ENCODE data around the gene SET.
"Not testable (repeated sequence)": the region's sequence is repeated elsewhere in the genome, so short reads cannot be mapped to it uniquely, and the experiment has no call there.

SET gene

DNA sequence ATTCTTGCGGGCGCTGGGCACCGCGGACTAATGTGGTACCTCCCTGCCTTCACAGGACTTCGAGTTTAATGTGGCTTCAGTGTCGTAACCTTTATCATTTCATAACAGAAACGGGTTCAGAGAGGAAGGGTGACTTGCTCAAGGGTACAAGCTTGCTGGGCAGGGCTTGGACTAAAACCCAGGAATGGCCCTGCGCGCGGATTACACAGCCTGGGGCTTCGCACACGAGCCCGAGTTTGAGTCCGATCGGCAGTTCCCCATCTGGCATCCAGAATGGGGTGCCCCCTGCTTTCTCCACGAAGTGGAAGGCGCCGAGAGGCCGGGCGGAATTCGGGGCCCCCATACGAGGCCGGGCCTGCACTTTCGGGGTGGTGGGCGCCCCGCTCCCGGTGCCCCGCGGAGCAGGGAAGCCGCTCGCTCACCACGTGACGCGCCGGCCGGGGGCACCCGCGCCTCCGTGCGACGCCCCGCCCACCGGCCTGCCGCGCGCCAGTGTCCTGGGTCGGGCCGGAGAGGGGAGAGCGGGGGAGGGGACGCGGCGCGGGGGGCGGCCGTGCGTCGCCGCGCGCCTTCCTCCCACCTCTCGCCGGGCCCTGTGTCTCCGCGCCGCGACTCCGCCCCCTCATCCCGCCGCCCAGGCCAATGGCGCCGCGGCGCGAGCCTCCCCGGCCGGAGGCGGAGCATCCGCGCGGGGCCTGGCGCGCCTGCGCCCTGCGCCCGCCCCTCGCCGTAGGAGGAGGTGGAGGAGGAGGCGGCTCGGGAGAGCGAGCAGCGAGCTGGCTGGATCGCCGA lies at the start of gene SET:
TSS of gene SET (plus strand) at position 722 of the 792 bp plus-strand sequence. CDS start 361 bp downstream, outside the sequence.
- peak; percentile 85 to 89 for DNase-seq

GRCh38 chr9:128640603-128641002 lies 48.4 kb upstream of the SET start:
- DNase-seq: no peak

GRCh38 chr9:128642675-128643245 lies 46.3 kb upstream of the SET start:
- DNase-seq: no peak

- no peak for DNase-seq
These were observed 45.3 kb upstream of the SET start for GRCh38 chr9:128643519-128644300.

DNA sequence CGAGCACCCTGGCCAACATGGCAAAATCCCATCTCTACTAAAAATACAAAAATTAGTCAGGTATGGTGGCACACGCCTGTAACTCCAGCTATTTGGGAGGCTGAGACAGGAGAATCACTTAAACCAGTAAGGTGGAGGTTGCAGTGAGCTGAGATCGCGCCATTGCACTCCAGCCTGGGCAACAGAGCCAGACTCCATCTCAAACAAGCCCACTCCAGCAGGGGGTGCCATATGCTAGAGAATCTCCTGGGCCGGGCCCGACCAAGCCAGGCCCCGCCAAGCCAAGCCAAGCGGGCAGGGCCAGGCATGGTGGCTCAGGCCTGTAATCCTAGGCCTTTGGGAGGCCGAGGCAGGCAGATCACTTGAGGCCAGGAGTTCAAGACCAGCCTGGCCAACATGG lies 40.8 kb upstream of the SET start:
- peak; percentile 3 to 37 for DNase-seq

DNA sequence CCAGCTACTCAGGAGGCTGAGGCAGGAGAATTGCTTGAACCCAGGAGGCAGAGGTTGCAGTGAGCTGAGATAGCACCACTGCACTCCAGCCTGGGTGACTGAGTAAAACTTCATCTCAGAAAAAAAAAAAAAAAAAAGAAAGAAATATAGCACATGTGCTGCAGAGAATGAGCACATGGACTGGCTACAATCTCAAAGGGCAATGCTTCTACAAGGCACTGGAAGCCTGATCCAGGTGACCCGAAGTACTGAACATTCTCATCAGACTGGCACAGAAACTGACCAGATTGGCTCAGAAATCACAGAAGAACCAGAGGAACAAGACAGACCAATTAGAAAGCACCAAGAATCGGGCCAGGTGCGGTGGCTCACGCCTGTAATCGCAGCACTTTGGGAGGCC lies 37.2 kb upstream of the SET start:
- DNase-seq: no peak

DNA sequence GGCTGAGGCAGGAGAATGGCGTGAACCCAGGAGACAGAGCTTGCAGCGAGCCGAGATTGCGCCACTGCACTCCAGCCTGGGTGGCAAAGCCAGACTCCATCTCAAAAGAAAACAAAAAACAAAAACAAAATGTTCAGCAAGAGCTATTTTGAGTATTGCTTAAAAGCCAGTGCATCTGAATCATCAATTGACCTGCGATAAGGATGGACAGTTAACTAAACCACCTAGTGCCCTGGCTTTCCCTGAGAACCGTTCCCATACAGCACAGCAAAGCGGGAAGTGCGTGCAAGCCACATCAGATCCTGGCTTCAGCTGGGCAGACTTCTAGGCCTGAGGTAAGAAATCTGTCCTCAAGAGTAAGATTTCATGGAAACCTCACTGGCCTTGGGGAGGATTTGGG lies 35.1 kb upstream of the SET start:
- DNase-seq: no peak

DNA sequence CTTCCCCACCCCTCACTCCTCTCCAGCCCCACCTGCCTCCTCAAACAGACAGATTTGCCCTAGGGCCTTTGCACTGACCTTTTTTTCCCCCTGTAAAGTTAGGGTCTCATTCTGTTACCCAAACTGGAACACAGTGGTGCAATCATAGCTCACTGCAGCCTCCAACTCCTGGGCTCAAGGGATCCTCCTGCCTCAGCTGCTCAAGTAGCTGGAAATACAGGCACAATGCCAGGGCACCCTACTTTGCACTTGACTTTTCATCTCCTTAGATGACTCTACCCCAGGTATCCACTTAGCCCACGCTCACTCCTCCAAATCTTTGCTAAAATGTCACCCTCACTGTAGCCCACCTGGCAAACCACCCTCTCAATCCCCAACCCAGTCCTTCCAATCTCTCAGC lies 34.5 kb upstream of the SET start:
- DNase-seq: no peak

DNA sequence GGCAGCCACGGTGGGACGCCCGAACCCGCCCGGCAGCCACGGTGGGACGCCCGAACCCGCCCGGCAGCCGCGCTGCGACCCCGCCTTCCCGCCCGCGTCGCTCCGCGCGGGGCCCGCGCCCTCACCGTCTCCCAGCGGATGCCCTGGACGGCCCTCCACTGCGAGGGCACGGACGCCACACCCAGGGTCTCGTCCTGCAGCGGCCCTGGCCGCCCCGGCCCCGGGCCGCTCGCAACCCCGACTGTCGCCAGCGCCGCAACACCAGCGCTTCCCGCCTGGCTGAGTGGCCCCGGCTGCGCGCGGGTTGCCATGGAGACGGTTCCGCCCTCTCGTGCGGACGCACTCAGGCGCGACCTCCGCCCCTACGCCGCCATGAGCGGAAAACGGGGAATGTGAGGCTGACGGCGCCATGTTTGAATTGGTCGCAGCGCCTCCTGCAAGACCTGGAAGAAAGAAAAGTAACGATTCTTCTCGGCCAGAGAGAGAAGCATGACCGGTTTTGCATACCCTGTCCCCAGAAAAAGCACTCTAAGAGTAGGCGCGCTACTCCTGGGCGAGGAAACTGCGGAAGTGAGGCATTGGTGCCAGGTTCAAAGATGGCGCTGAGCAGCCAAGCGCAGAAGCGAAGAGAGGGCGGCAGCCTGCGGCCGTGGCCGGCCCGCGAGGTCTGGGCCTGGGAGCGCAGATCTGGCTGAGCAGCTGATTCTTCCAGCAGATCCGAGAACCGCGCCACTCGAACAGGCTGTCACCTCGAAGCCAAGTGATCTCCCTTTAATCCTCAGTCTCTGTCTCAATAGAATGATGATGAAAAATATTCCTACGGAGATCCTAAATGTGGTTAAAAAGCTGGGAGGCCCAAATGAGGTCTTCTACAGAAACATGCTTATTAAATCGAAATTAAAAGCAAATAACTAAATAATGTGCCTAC lies 32.3 kb upstream of the SET start, which contains the start of gene DYNC2I2:
TSS of gene DYNC2I2 (minus strand) at position 432 of the 928 bp plus-strand sequence. CDS start at position 311, 121 bp downstream.
- peak; percentile 84 to 89 for DNase-seq

DNA sequence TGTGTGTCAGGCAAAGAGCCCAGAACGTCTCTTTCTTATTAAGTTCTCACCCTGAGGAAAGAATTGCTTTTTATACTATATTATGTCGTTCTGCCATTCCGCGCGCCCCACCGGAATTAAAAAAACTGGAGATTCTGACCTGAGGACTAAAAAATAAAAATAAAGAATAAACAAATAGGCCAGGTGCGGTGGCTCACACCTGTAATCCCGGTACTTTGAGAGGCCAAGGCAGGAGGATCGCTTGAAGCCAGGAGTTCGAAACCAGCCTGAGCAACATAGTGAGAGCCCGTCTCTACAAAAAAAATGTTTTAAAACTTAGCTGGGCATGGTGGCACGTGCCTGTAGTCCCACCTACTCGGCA lies 31.7 kb upstream of the SET start:
- DNase-seq: no peak

- DNase-seq: no peak
These were observed 31.2 kb upstream of the SET start for GRCh38 chr9:128657796-128658195.

DNA sequence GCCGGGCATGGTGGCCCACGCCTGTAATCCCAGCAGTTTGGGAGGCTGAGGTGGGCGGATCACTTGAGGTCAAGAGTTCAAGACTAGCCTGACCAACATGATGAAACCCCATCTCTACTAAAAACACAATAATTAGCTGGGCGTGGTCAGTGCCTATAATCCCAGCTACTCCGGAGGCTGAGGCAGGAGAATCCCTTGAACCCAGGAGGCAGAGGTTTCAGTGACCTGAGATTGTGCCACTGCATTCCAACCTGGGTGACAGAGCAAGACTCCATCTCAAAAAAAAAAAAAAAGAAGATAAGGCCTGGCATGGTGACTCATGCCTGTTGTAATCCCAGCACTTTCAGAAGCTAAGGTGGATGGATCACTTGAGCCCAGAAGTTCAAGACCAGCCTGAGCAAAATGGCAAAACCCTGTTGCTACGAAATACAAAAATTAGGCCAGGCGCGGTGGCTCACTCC lies 22.5 kb upstream of the SET start:
- not testable (repeated sequence) for DNase-seq

DNA sequence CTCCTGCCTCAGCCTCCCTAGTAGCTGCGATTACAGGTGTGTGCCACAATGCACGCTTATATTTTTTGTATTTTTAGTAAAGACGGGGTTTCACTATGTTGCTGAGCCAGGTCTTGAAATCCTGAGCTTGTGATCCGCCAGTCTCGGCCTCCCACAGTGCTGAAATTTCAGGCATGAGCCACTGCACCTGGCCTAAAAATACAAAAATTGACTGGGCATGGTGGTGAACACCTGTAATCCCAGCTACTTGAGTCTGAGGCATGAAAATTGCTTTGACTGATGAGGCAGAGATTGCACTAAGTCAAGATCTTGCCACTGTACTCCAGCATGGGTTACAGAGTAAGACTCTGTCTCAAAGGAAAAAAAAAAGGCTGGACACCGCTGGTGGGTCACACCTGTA lies 19.2 kb upstream of the SET start:
- DNase-seq: no peak

DNA sequence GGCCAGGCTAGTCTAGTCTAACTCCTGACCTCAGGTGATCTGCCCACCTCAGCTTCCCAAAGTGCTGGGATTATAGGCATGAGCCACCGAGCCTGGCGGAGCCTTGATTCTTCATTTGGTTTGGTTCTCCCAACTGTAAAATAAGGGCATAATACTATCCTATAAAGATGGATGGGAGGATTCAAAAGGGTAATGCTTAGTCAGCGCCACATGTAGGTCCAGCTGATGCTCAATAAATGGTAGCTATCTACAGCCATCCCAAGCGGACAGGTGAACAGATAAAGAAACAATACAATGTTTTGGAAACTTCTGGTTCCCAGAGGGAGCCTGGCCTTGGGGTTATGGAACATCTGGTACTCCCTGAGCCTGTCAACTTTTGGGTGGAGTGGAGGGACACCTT lies 13.6 kb upstream of the SET start:
- no peak for DNase-seq

GRCh38 chr9:128677794-128678193 lies 11.2 kb upstream of the SET start:
- no peak for DNase-seq

- no peak for DNase-seq
These were observed 5.5 kb upstream of the SET start for GRCh38 chr9:128683340-128684064.

DNA sequence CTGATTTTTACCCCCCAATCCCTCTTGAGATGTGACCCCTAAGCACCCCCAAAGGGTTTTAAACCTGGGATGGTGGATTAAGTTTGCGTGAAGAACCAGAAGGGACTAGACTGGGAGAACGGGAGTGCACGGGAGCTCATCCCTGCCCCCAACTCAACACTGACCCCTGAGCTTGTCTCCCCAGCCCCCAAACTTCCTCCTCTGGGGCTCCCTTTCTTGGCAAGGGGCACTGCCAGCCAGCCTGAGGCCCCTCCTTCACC lies 5.0 kb upstream of the SET start:
- DNase-seq: no peak

- peak; percentile 27 to 49 for DNase-seq
These were observed 4.5 kb upstream of the SET start for GRCh38 chr9:128684325-128685199.

- DNase-seq: peak in 1 of 2 donors; percentile 81
These were observed 3.2 kb upstream of the SET start for GRCh38 chr9:128685636-128686489.

DNA sequence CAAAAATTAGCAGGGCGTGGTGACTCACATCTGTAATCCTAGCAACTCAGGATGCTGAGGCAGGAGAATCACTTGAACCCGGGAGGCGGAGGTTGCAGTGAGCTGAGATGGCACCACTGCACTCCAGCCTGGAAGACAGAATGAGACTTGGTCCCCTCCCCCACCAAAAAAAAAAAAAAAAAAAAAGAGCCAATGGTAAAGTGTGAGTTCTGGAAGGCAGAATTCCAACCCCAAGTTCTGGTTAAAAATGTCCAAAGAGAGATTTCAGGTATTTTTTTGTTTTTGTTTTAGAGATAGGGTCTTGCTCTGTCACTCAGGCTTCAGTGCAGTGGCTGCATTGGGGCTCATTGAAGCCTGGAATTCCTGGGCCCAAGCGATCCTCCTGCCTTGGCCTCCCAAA lies 1.6 kb upstream of the SET start:
- DNase-seq: no peak
